HG03045 (cell line): ENCODE data around the gene CYP2J2.
"Not testable (repeated sequence)": the region's sequence is repeated elsewhere in the genome, so short reads cannot be mapped to it uniquely, and the experiment has no call there.

ENCODE experiments used
- ATAC-seq: cut with Tn5 transposase; IDR thresholded peaks from one replicate; pipeline ENCODE4 v1.9.1; 2021; ENCODE audit warnings: mild to moderate bottlenecking, moderate library complexity; ENCODE audit not compliant: unreplicated experiment

The CYP2J2 gene

GRCh38 chr1:59926381-59927123, at the start of gene CYP2J2:
CYP2J2 (minus strand) TSS chr1:59926773; CDS start chr1:59926746, 27 bp downstream.
- peak; percentile 78 for ATAC-seq

GRCh38 chr1:59973719-59974118, 47.1 kb upstream of the CYP2J2 start:
- no peak for ATAC-seq

GRCh38 chr1:59972216-59972927, 45.8 kb upstream of the CYP2J2 start:
- no peak for ATAC-seq

- peak; percentile 70 for ATAC-seq
Measured at GRCh38 chr1:59971464-59971911, 44.9 kb upstream of the CYP2J2 start.

- not testable (repeated sequence) for ATAC-seq
Measured at GRCh38 chr1:59969542-59970175, 43.1 kb upstream of the CYP2J2 start.

GRCh38 chr1:59968746-59969145, 42.2 kb upstream of the CYP2J2 start:
- ATAC-seq, result not testable (repeated sequence)

GRCh38 chr1:59967780-59968179, 41.2 kb upstream of the CYP2J2 start:
- no peak for ATAC-seq

GRCh38 chr1:59967141-59967697, 40.6 kb upstream of the CYP2J2 start:
- no peak for ATAC-seq

GRCh38 chr1:59952065-59952464, 25.5 kb upstream of the CYP2J2 start:
- no peak for ATAC-seq

GRCh38 chr1:59949648-59950047, 23.1 kb upstream of the CYP2J2 start:
- ATAC-seq, result no peak

- ATAC-seq, result no peak
Measured at GRCh38 chr1:59948990-59949389, 22.4 kb upstream of the CYP2J2 start.

- ATAC-seq, result peak; percentile 89
Measured at GRCh38 chr1:59947047-59947938, 20.7 kb upstream of the CYP2J2 start.

- ATAC-seq, result no peak
Measured at GRCh38 chr1:59945790-59946189, 19.2 kb upstream of the CYP2J2 start.

GRCh38 chr1:59939393-59939792, 12.8 kb upstream of the CYP2J2 start:
- no peak for ATAC-seq

GRCh38 chr1:59937636-59938210, 11.2 kb upstream of the CYP2J2 start:
- no peak for ATAC-seq

GRCh38 chr1:59936358-59936821, 9.8 kb upstream of the CYP2J2 start:
- ATAC-seq, result no peak

GRCh38 chr1:59928996-59929395, 2.4 kb upstream of the CYP2J2 start:
- ATAC-seq, result no peak

- no peak for ATAC-seq
Measured at GRCh38 chr1:59927213-59927612, 640 bp upstream of the CYP2J2 start.

- no peak for ATAC-seq
Measured at GRCh38 chr1:59924653-59925052, 1.9 kb downstream of the CYP2J2 start.
